Upper lobe of left lung (tissue), 6 donors: ENCODE results near the gene SH2B3. TPM values are rescaled to one million over a fixed set of nuclear protein-coding genes. Genes with fewer than 3 reads are reported as not detected.
"Not testable (repeated sequence)": the region's sequence is repeated elsewhere in the genome, so short reads cannot be mapped to it uniquely, and the experiment has no call there.

Experiments used
- ATAC-seq, 2 donors: fragments of 200-7000 bp; cut with Tn5 transposase; one replicate each; pipeline ENCODE4 v1.9.1; 2022; ENCODE audit warnings: mild to moderate bottlenecking in 2 of 2, moderate library complexity in 2 of 2; ENCODE audit not compliant: low FRiP score in 2 of 2
- DNase-seq, 2 donors: peaks; one replicate each; pipeline ENCODE4 v3.0.0-alpha.2; 2019 to 2020
- H3K27ac ChIP-seq, 4 donors: fragments of 200-600 bp; sonication (generic); one replicate each; pipeline ENCODE4 v1.5.1; 2016 to 2019
- H3K27me3 ChIP-seq, 4 donors: fragments of 200-600 bp; sonication (generic); one replicate each; pipeline ENCODE4 v1.5.1; 2017 to 2019
- H3K36me3 ChIP-seq, 4 donors: fragments of 200-600 bp; sonication (generic); one replicate each; pipeline ENCODE4 v1.5.1; 2016 to 2019
- H3K4me1 ChIP-seq, 4 donors: fragments of 200-600 bp; sonication (generic); one replicate each; pipeline ENCODE4 v1.5.1; 2018 to 2019
- H3K4me3 ChIP-seq, 4 donors: fragments of 200-600 bp; sonication (generic); one replicate each; pipeline ENCODE4 v1.5.1; 2017 to 2019; ENCODE audit warnings: mild to moderate bottlenecking in 2 of 4, moderate library complexity in 1 of 4
- H3K9me3 ChIP-seq, 4 donors: fragments of 200-600 bp; sonication (generic); one replicate each; pipeline ENCODE4 v1.5.1; 2018 to 2019
- CTCF ChIP-seq, 6 experiments: fragments of 450-650 bp in 4 of 6; fragments of 200-600 bp in 2 of 6; sonication (generic) in 2 of 6; IDR thresholded peaks; one replicate each; pipeline ENCODE4 v1.5.1; 2016 to 2019; ENCODE audit warnings: antibody characterized with exemption in 6 of 6
- EP300 ChIP-seq, 4 donors: sonication (generic); formaldehyde crosslinking; IDR thresholded peaks; one replicate each; pipeline ENCODE4 v1.5.1; 2017; ENCODE audit warnings: antibody characterized with exemption in 4 of 4, control low read depth in 2 of 4
- POLR2A ChIP-seq, 4 donors: fragments of 450-650 bp; IDR thresholded peaks; one replicate each; pipeline ENCODE4 v1.5.1; 2016 to 2017; ENCODE audit warnings: antibody characterized with exemption in 4 of 4, mild to moderate bottlenecking in 2 of 4
- POLR2AphosphoS5 ChIP-seq, 2 donors: sonication (generic); formaldehyde crosslinking; IDR thresholded peaks; one replicate each; pipeline ENCODE4 v1.5.1; 2017; ENCODE audit warnings: antibody characterized with exemption in 2 of 2
- WGBS, 2 donors: methylation state at CpG; one replicate each; pipeline ENCODE4 v1.1.5; 2017 to 2018; 5-methylcytosine and 5-hydroxymethylcytosine counted together
- total RNA-seq, 6 donors: library from RNA; depleted of rRNA in 4 of 6; stranded (reverse); fragments of >200 nt in 4 of 6; gene quantifications; one replicate each; pipeline versions ENCODE4 v1.1.0 to v1.2.1, GENCODE V29; 2016 to 2021
- donor health status: DM: no; HTN: no; CAD: no; lungs with moderate emphysema.
- donor health status: DM: no; HTN: yes; CAD: no; lungs with severe emphysema.

SH2B3 gene
- total RNA-seq, 6 donors from 2014 or later: 24.8 to 128 (median 52.5) TPM

- Histone ChIP-seq H3K27ac (no peak overlapping the region), H3K9me3 (no peaks in the 10 kb centered on the region), H3K4me3 (no peak overlapping the region), H3K27me3 (no peaks in the 10 kb centered on the region), H3K4me1 (no peaks in the 10 kb centered on the region), H3K36me3 (peaks cover 13 to 76% (median 56%) of the 10 kb centered on the region in 4 donors)
- 88 to 91% methylated on average over 9 of the region's 9 CpGs for WGBS, 2 donors
- no peak for ATAC-seq
- DNase-seq: no peak
- TF ChIP-seq EP300 (IDR thresholded peaks at IDR 0.05) (no peak), CTCF (IDR thresholded peaks at IDR 0.05) (no peak), POLR2A (IDR thresholded peaks at IDR 0.05) (no peak)
Observed at GRCh38 chr12:111457071-111457470, 51.3 kb downstream of the SH2B3 start.

GRCh38 chr12:111457577-111457976 lies 51.9 kb downstream of the SH2B3 start:
- Histone ChIP-seq H3K27ac (no peak overlapping the region), H3K4me1 (no peaks in the 10 kb centered on the region), H3K27me3 (no peaks in the 10 kb centered on the region), H3K4me3 (no peak overlapping the region), H3K9me3 (no peaks in the 10 kb centered on the region), H3K36me3 (peaks cover 13 to 73% (median 55%) of the 10 kb centered on the region in 4 donors)
- WGBS, 2 donors: 90 to 93% methylated on average over 3 of the region's 3 CpGs
- ATAC-seq (no peak), DNase-seq (no peak)
- TF ChIP-seq POLR2A (IDR thresholded peaks at IDR 0.05) (no peak), EP300 (IDR thresholded peaks at IDR 0.05) (no peak), POLR2AphosphoS5 (IDR thresholded peaks at IDR 0.05) (no peak), CTCF (IDR thresholded peaks at IDR 0.05) (no peak)

- peaks cover 13 to 62% (median 44%) of the 10 kb centered on the region in 4 donors for H3K36me3 ChIP-seq
- no peak for DNase-seq
- ATAC-seq: no peak
Observed at GRCh38 chr12:111458546-111459172, 52.9 kb downstream of the SH2B3 start.

GRCh38 chr12:111460111-111460510 lies 54.4 kb downstream of the SH2B3 start:
- H3K9me3 ChIP-seq, DNase-seq, H3K27me3 ChIP-seq, H3K4me1 ChIP-seq, ATAC-seq, H3K4me3 ChIP-seq, H3K27ac ChIP-seq: not testable (repeated sequence)
- peaks cover 13 to 57% (median 37%) of the 10 kb centered on the region in 4 donors for H3K36me3 ChIP-seq
- 95 to 98% methylated on average over 11 of the region's 11 CpGs for WGBS, 2 donors

More at GRCh38 chr12:111458546-111459172, 52.9 kb downstream of the SH2B3 start:
- Histone ChIP-seq H3K9me3 (no peaks in the 10 kb centered on the region), H3K27me3 (no peaks in the 10 kb centered on the region), H3K4me1 (no peaks in the 10 kb centered on the region), H3K27ac (no peak overlapping the region), H3K4me3 (no peak overlapping the region)
- WGBS, 2 donors: 89 to 93% methylated on average over 6 of the region's 6 CpGs
- TF ChIP-seq POLR2AphosphoS5 (IDR thresholded peaks at IDR 0.05) (no peak), CTCF (IDR thresholded peaks at IDR 0.05) (no peak), POLR2A (IDR thresholded peaks at IDR 0.05) (no peak), EP300 (IDR thresholded peaks at IDR 0.05) (no peak)

- DNase-seq (no peak), ATAC-seq (no peak)
- H3K9me3 ChIP-seq: no peaks in the 10 kb centered on the region
- no peaks in the 10 kb centered on the region for H3K27me3 ChIP-seq
- H3K36me3 ChIP-seq: peaks cover 0 to 40% (median 20%) of the 10 kb centered on the region in 4 donors
- TF ChIP-seq CTCF (IDR thresholded peaks at IDR 0.05) (no peak), EP300 (IDR thresholded peaks at IDR 0.05) (no peak), POLR2AphosphoS5 (IDR thresholded peaks at IDR 0.05) (no peak), POLR2A (IDR thresholded peaks at IDR 0.05) (no peak)
- H3K27ac ChIP-seq: no peak overlapping the region
- no peak overlapping the region for H3K4me3 ChIP-seq
- no peaks in the 10 kb centered on the region for H3K4me1 ChIP-seq
Observed at GRCh38 chr12:111462210-111462769, 56.6 kb downstream of the SH2B3 start.
